Lung (tissue), 12 donors: Measurements from ENCODE around the gene GIGYF2. TPM values are rescaled to one million over a fixed set of nuclear protein-coding genes. Genes with fewer than 3 reads are reported as not detected.

Experiments used
- ATAC-seq: fragments of 200-7000 bp; cut with Tn5 transposase; one replicate; pipeline ENCODE4 v1.9.1; 2020; ENCODE audit warnings: moderate number of reproducible peaks; ENCODE audit not compliant: insufficient read depth, low FRiP score
- DNase-seq, 3 donors: peaks; one replicate each; pipeline ENCODE4 v3.0.0-alpha.2; 2013 to 2017
- H3K27ac ChIP-seq, 2 donors: one replicate each; pipeline ENCODE4 v1.5.1; 2013; ENCODE audit warnings: mild to moderate bottlenecking in 2 of 2, moderate library complexity in 2 of 2, control low read depth in 1 of 2, inconsistent platforms in 1 of 2, low read depth in 1 of 2, low read length in 1 of 2
- H3K27me3 ChIP-seq, 3 donors: one replicate each; pipeline ENCODE4 v1.5.1; 2013; ENCODE audit warnings: low read length in 2 of 3; ENCODE audit not compliant: control insufficient read depth in 3 of 3, insufficient read depth in 3 of 3
- H3K36me3 ChIP-seq, 4 donors: one replicate each; pipeline ENCODE4 v1.5.1; 2013; ENCODE audit warnings: low read length in 4 of 4, mild to moderate bottlenecking in 1 of 4, moderate library complexity in 1 of 4; ENCODE audit not compliant: control insufficient read depth in 4 of 4, insufficient read depth in 4 of 4
- H3K4me1 ChIP-seq, 5 donors: one replicate each; pipeline ENCODE4 v1.5.1; 2013; ENCODE audit warnings: low read length in 5 of 5, mild to moderate bottlenecking in 2 of 5, moderate library complexity in 1 of 5; ENCODE audit not compliant: control insufficient read depth in 5 of 5, insufficient read depth in 5 of 5
- H3K4me3 ChIP-seq: one replicate; pipeline ENCODE4 v1.5.1; 2013; ENCODE audit warnings: mild to moderate bottlenecking, control low read depth, moderate library complexity
- H3K9ac ChIP-seq, 2 donors: one replicate each; pipeline ENCODE4 v1.5.1; 2013; ENCODE audit warnings: low read length in 2 of 2, control low read depth in 1 of 2; ENCODE audit not compliant: insufficient read depth in 1 of 2
- H3K9me3 ChIP-seq, 4 donors: one replicate each; pipeline ENCODE4 v1.5.1; 2013; ENCODE audit warnings: low read length in 3 of 4, mild to moderate bottlenecking in 1 of 4, moderate library complexity in 1 of 4; ENCODE audit not compliant: control insufficient read depth in 4 of 4, insufficient read depth in 3 of 4
- WGBS, 2 donors: extraction: QIAGEN DNeasy Blood & Tissue Kit; methylation state at CpG; one replicate each; pipeline ENCODE4 v1.1.7; 2013; 5-methylcytosine and 5-hydroxymethylcytosine counted together
- polyA plus RNA-seq, 2 donors: library from polyadenylated mRNA; stranded (reverse); fragments of 200-250 nt; gene quantifications; one replicate each; pipeline ENCODE4 v1.2.1, GENCODE V29; 2013
- total RNA-seq, 2 donors: library from RNA; depleted of rRNA in 1 of 2; stranded (reverse); fragments of >200 nt in 1 of 2; gene quantifications; one replicate each; pipeline ENCODE4 v1.2.1, GENCODE V29; 2014 to 2021
- TF ChIP-seq, protein P1 (sequence below): IDR thresholded peaks from 2 replicates; pipeline ENCODE4 v1.5.1; 2012; ENCODE audit warnings: mild to moderate bottlenecking; ENCODE audit errors: control extremely low read depth, extremely low read depth
- donor health status: control.
- donor health status: control.
- donor health status: Bipolar disorder and iron deficiency.
- donor health status: healthy.
- donor health status: DM: yes; HTN: yes; CAD: no.

Gene GIGYF2
- total and polyA plus RNA-seq, 4 donors: 15.9 to 145 (median 37.3) TPM

DNA sequence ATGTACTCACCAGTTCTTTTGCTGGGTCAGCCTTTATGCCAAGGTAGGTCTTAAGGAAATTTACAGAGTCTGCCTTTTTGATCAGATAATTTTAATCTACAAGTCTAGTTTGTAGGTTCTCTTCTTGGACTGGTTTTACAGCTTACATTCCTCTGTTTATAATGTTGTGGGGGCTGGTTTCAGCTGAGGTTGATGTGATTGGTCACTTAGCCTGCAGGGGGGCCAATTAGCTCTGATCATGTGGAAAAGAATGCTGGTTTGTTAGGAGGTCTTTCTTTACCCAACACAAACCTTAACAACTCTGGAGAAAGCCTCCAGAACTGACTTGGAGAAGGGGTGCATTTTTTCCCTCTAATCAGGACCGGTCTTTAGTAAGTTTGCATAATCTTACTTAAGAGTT is 79.3 kb downstream of the GIGYF2 start, which contains the start of gene KCNJ13:
Gene KCNJ13 (minus strand): TSS at position 131 of the 400 bp plus-strand sequence. CDS start 5,203 bp downstream, outside the sequence.
- H3K27me3 ChIP-seq: no peaks in the 10 kb centered on the region
- H3K4me1 ChIP-seq: peaks cover 0 to 3% (median 0%) of the 10 kb centered on the region in 5 donors
- no peaks in the 10 kb centered on the region for H3K9me3 ChIP-seq
- no peak for ATAC-seq
- WGBS, 2 donors: 69 to 81% methylated on average over 1 of the region's 1 CpG
- H3K27ac ChIP-seq: no peak within 1 kb of the TSS
- peaks cover 3 to 7% (median 4%) of the 10 kb centered on the region in 4 donors for H3K36me3 ChIP-seq
- DNase-seq: peak; percentile 34 to 63 (median 35)
- H3K9ac ChIP-seq: no peak within 1 kb of the TSS
- no peak within 1 kb of the TSS for H3K4me3 ChIP-seq
- TF ChIP-seq, protein P1, sequence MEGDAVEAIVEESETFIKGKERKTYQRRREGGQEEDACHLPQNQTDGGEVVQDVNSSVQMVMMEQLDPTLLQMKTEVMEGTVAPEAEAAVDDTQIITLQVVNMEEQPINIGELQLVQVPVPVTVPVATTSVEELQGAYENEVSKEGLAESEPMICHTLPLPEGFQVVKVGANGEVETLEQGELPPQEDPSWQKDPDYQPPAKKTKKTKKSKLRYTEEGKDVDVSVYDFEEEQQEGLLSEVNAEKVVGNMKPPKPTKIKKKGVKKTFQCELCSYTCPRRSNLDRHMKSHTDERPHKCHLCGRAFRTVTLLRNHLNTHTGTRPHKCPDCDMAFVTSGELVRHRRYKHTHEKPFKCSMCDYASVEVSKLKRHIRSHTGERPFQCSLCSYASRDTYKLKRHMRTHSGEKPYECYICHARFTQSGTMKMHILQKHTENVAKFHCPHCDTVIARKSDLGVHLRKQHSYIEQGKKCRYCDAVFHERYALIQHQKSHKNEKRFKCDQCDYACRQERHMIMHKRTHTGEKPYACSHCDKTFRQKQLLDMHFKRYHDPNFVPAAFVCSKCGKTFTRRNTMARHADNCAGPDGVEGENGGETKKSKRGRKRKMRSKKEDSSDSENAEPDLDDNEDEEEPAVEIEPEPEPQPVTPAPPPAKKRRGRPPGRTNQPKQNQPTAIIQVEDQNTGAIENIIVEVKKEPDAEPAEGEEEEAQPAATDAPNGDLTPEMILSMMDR: no peak

DNA sequence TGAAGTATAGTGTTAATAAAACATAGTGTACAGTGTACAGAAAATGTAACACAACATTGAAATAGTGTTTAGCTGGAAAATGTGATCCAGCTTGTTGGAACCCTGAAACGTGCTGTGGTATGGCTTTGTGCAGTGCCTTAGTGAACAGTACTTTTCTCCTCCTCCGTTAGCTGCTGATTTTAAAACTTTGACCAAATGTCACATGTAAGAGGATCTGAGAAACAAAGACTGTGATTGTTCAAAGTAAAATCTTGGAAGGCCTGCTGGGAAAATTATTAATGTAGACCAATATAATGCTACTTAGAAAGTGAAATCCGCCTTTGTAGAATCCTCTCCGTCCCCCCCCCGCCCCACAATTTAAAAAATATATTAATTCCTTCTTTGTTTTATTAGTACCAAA is 80.1 kb downstream of the GIGYF2 start:
- H3K9me3 ChIP-seq: no peaks in the 10 kb centered on the region
- WGBS, 2 donors: 86 to 94% methylated on average over 5 of the region's 5 CpGs
- TF ChIP-seq, protein P1: no peak

DNA sequence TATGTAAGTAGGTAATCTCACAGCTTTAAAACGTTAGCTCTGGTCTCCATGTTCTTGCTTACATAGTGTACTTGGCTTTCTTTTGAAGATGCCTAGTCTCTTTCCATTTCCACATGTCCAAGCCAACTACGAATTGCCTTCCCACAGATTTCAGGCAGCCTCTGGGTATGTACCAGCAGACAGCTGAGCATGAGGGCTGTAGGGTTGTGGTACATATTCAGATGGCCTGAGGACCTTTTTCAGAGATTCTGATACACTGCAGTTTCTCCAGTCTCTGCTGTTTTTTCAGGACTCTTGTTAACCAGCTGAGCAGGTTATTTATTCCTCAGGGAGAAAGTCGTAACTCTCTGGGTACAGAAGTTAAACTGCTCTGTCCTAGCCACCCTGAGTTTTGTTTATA is 82.3 kb downstream of the GIGYF2 start:
- H3K27me3 ChIP-seq: no peaks in the 10 kb centered on the region
- ATAC-seq: no peak

More for the DNA sequence above, 80.1 kb downstream of the GIGYF2 start:
- Histone ChIP-seq H3K9ac (no peak overlapping the region), H3K4me1 (peaks cover 0 to 3% (median 0%) of the 10 kb centered on the region in 5 donors), H3K36me3 (peaks cover 3 to 7% (median 4%) of the 10 kb centered on the region in 4 donors), H3K27ac (no peak overlapping the region), H3K27me3 (no peaks in the 10 kb centered on the region), H3K4me3 (no peak overlapping the region)
- peak in 1 of 3 donors; percentile 6 for DNase-seq
- ATAC-seq: no peak

More for the DNA sequence above, 82.3 kb downstream of the GIGYF2 start:
- no peak overlapping the region for H3K9ac ChIP-seq
- peaks cover 0 to 3% (median 0%) of the 10 kb centered on the region in 5 donors for H3K4me1 ChIP-seq
- H3K4me3 ChIP-seq: no peak overlapping the region
- no peaks in the 10 kb centered on the region for H3K9me3 ChIP-seq
- 66 to 84% methylated on average over 3 of the region's 3 CpGs for WGBS, 2 donors
- H3K36me3 ChIP-seq: peaks cover 0 to 5% (median 3%) of the 10 kb centered on the region in 4 donors
- DNase-seq: peak in 2 of 3 donors; percentile 11 to 18
- H3K27ac ChIP-seq: no peak overlapping the region
- TF ChIP-seq, protein P1: no peak
